Esophagus muscularis mucosa (tissue), 4 donors: ENCODE results near the gene PDE8A.

Experiments used
- EP300 ChIP-seq: sonication (generic); formaldehyde crosslinking; IDR thresholded peaks from one replicate; pipeline ENCODE4 v1.6.1; 2017; ENCODE audit warnings: antibody characterized with exemption
- POLR2A ChIP-seq: fragments of 450-650 bp; IDR thresholded peaks from one replicate; pipeline ENCODE4 v1.6.1; 2017; ENCODE audit warnings: antibody characterized with exemption, moderate library complexity, mild to moderate bottlenecking, low read depth
- POLR2AphosphoS5 ChIP-seq, 2 donors: sonication (generic); formaldehyde crosslinking; IDR thresholded peaks; one replicate each; pipeline ENCODE4 v1.6.1; 2017; ENCODE audit warnings: antibody characterized with exemption in 2 of 2
- TF ChIP-seq, protein P1 (sequence below), 3 experiments: fragments of 200-600 bp in 2 of 3; fragments of 450-650 bp in 1 of 3; sonication (generic) in 2 of 3; IDR thresholded peaks; one replicate each; pipeline ENCODE4 v1.5.1; 2017 to 2019; ENCODE audit warnings: antibody characterized with exemption in 3 of 3, mild to moderate bottlenecking in 2 of 3, moderate library complexity in 1 of 3

DNA sequence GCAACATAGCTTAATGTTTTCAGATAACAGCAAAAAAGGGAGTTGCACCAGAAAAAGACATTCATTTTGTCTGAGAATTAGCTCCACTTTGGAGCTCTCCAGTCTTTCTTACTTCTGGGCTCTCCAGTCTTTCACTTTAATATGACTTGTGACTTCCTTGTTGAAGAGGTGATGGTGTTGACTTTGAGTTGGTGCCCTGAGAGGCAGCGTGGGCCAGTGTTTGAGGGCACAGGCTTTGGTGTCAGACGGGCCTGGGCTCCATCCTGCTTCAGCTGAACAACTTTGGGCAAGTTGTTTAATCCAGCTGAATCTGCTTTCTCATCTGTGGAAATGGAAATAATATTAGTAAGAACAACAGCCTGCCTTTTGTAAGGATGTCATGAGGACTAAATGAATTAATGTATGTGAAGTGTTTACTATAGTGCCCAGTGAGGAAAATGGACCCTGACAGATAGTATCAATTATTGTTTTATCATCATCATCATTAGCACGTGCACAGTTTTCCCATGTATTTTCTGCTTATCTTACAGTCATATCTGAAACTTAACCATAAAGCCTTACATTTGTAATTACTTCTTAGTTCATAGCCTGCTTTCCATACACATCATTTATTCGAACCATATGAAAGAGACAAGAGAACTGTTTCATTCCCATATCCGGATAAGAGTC lies 108.4 kb downstream of the PDE8A start:
- TF ChIP-seq, protein P1, sequence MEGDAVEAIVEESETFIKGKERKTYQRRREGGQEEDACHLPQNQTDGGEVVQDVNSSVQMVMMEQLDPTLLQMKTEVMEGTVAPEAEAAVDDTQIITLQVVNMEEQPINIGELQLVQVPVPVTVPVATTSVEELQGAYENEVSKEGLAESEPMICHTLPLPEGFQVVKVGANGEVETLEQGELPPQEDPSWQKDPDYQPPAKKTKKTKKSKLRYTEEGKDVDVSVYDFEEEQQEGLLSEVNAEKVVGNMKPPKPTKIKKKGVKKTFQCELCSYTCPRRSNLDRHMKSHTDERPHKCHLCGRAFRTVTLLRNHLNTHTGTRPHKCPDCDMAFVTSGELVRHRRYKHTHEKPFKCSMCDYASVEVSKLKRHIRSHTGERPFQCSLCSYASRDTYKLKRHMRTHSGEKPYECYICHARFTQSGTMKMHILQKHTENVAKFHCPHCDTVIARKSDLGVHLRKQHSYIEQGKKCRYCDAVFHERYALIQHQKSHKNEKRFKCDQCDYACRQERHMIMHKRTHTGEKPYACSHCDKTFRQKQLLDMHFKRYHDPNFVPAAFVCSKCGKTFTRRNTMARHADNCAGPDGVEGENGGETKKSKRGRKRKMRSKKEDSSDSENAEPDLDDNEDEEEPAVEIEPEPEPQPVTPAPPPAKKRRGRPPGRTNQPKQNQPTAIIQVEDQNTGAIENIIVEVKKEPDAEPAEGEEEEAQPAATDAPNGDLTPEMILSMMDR (IDR thresholded peaks at IDR 0.05) = no peak
- no peak for TF ChIP-seq EP300
- no peak for TF ChIP-seq POLR2AphosphoS5 (IDR thresholded peaks at IDR 0.05)
- TF ChIP-seq POLR2A = no peak
